Islet of Langerhans (tissue), 1 donor: ENCODE measurements around the gene TEAD1.

Source experiments
- FAIRE-seq: peaks from one replicate; lab custom pipeline; 2011; peaks lifted over from hg19 to GRCh38; lab: Jason Lieb, UNC

The TEAD1 gene

DNA sequence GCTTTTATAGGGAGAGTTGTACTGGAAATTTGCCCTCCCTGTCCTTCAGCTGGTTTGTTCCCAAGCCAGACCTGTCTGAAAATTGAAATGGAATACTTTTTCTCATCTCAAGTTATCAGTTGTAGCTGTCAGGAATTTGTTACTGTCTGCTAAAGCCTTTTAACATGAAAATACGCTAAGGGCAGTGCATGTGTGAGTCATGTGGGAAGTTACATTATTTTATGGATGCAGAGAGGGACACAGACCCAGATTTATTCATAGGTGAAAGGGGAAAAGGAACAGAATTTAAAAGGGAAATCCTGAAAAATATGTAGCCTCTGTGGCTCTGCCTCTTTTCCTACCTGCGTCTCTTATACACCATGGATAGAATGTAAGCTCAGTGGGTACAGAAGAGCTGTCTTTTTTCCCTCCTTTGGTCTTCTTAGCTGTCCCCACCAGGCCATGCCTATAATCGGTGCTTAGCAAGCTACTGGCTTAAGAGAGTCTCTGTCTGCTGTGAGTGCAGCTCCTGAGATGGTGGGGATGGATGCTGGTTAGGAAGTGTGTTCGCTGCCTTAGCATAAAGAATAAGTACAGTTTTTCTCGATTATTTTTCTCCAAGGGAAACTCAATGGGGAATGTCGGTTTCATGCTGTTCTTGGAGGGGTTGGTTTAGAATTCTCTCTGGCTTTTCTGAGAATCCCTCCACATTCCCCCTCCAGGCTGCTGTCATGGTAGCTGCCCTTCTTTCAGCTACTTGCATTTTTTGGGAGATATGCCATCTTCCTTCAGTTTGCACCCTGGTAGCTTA lies 166.8 kb downstream of the TEAD1 start:
- FAIRE-seq, result no peak

DNA sequence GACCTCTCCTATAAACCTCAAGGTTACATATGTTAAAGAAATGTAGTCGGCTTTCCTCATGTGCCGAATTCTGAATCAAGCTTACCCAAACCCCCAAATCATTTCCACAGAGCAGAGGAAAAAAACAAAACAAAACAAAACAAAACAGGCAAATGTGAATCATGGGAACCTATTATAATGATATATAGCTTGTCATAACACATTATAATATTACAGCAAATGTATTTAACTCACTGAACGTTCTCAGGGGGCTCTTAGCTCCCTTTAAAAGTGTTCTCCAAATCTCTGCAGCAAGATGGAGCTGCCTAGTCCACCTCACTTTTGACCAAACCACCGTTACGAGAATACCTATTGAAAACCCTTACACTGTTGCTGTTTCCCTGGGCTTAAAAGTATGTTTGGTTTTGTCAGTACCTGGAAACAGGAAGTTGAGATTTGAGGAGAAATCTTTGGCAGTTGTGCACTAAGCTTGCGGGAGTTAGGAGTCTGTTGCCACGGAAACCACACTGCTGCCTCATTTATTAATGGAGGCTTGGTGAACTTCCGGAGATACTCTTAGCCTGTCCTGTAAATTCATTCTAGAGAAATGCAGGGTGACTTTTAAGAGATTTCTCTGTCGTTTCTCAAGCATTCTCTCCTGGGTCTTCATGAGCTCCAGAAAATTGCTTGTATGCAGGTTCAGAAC lies 167.9 kb downstream of the TEAD1 start:
- FAIRE-seq, result no peak

DNA sequence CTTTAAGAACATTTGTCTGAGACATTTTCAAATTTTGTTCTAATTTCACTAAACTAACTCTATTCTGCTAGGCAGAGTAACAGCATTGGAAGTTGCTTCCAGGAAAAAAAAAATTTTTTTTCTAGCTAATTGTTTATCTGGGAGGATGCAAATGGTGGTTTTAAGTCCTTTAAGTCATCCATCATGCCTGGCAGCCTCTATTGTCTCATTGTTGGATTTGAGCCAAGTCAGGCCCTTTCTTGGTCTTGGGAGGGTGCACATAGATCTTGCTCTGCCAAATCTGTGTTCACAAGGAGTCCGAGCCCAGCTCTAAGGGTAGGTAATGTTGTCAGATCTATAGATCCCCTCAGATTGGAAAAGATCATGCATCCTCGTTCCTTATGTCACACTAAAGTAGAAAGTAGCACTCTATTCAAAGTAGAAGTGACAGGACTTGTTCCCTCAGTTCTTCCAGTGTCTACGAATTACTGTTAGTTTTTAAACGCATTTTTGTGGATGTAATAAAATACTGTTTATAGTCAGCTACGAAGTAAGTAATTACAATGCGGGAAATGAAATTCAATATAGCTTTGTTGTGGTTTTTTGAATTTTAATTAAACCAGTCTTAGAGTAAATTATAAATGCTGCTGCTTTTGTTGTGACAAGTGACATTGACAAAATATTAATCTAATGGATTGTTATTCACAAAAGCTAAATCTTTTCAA lies 168.9 kb downstream of the TEAD1 start:
- no peak for FAIRE-seq

DNA sequence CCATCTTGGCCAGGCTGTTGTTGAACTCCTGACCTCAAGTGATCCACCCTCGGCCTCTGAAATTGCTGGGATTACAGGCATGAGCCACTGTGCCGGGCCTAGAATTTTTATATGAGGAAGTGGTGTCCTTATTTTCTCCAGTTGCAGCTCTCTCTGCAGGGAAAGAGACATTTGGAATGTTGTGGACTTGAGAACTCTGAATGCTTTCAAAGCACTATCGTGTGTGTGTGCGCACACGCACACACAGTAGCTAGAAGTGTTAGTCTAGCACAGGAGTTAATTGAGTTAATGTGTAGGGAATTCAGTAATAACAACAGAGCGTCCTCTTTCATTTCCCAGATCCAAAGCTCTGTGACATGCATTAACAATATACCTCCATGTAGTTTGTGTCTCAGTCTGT lies 170.9 kb downstream of the TEAD1 start:
- FAIRE-seq, result no peak

DNA sequence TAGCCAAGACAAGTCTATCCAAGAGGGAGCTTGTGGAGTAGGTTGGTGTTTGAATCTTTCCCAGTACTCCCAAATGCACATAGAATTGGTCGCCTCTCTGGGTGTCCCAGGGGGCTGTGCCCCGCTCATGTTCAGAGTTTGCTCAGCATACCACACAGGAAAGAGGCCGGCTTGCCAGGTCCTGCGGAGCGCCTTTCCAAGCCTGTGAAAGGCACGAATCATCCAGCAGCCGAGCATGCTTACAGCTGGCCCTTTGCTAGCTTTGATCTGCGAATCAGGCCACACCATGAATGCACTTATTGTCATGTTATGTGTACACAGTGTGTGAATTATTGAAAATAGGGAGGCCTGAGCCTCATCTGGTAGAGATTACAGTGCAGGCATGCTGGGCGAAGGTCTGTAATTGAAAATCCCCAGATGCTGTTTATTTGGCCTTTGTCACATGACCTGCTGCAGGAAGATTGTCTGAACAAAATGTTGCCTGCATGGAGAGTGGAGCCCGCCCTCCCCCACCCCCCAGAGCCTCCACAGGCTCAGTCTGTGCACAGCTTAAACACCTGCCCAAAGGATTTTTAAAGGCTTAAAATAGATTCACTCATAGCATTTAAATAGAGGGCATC lies 171.6 kb downstream of the TEAD1 start:
- FAIRE-seq, result no peak

DNA sequence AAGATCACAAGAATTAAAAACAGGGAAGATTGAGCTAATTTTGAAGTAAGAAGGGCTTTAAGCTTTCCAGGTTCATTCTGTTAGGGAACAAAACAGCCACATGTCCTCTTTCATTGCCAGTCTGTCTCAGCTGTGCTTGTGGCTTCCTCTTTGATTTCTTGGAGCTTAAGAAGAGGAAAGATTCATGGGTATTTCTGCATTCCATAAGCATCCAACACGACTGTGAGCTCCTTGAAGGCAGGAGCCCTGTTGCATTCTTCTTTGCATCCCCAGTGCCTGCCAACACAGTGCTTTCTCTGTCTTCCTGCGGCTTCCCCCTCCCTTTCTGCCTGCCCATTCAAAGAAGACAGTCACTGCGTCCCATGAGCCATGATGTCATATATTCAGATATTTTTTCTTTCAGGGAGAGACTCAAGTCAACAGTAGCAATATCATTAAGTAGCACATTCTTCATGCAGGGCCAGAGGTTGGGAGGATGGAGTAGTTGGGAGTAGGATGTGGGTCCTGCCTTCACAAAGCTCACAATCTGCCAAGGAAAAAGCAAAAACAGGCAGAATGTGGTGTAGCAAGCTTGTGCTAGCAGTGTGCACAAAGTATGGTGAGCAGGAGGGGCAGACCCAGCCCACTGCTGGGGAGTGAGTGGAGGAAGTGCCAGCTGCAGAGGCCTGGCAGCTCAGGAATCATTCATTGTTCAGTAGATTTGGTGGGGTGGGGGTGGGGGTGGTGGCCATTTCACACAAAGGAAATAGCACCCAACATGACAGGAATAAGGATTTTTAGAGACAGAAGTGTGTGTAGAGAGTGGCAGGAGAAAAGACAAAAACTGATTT lies 172.8 kb downstream of the TEAD1 start:
- FAIRE-seq, result no peak

DNA sequence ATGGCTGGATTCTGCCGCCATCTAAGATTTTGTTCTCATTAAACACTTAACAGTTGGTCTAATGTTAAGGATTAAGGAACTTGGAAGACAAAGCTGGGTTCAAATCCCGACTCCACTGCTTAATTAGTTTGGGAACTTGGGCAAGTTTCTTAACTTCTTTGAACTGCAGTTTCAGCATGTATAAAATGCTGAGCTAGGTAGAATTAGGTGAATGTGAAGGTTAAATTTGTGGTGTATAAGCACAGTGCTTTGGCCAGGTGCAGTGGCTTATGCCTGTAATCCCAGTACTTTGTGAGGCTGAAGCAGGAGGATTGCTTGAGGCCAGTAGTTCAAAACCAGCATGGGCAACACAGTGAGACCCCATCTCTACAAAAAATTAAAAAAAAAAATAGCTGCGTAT lies 174.2 kb downstream of the TEAD1 start:
- FAIRE-seq, result no peak

DNA sequence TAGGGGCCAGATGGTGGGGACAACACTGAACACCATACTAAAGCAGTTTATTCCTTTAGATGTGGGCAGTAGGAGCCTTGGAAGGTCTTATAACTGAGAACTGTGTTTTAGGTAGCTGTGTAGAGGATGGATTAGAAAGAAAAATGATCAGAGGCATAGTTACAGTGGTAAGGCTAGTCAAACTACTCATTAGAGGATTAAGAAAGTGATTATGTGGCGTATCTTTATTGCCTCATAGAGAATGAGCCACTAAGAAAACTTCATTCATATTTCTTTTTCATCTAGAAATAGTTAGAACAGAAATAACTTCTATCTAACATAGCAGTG lies 179.1 kb downstream of the TEAD1 start:
- FAIRE-seq, result no peak

DNA sequence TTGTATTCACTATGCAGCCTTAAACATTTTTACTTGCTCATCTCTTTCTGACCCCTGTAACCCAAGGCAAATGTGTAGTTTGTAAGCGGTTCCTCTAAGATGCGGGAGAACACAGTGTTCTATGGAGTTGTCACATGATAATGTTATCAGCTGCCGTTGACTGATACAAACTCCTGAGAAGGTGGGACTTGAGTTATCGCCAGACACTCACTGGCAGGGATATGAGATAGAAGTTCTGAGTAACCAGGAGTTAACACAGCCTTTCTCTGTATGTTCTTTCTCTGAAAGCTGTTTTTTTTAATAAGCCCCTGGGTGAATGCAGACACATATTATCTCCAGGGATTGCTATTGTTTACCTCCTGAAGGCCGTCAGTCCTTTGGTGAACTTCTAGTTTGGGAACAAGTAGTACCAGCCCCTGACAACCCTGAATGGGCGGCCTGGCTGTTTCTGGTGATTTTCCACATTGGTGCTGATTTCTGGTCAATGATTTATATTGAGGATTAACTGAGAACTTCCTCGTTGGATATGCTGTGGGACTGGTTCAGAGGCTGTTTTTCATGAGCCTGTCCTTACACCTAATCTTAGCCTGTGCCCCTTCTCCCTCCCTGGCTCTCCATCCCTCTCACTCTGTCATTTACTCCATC lies 179.6 kb downstream of the TEAD1 start:
- FAIRE-seq, result peak; percentile 66

DNA sequence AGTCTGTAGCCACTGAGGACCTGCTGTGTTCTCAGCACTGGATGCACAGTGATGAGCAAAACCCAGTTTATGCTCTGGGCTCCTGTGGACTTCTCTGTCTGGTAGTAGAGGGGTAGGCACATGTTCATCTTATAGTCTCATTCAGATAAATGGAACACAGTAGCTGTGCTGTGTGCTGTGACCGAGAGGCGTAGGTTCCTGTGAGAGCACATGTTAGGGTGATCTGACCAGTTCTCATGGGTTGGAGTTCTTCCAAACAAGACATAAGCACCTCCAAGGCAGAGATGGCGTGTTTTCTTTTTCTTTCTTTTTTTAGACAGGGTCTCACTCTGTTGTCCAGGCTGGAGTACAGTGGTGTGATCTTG lies 180.1 kb downstream of the TEAD1 start:
- no peak for FAIRE-seq

DNA sequence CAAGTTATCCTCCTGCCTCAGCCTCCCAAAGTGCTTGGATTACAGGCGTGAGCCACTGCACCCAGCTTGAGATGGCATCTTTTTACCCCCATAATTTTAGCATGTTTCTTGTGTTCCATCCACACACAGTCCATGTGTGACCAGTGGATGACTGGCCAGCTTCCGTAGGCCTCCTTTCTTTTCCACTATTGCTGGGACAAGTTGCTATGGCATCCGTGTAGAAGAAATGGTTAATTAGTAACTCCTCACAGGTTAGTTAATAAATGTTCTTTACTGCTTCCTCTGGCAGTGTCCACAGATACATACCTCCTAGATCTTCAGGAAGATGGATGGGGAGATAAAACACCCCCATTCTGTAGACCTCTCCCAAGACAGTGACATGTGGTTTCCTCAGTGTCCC lies 180.6 kb downstream of the TEAD1 start:
- FAIRE-seq, result peak; percentile 75

DNA sequence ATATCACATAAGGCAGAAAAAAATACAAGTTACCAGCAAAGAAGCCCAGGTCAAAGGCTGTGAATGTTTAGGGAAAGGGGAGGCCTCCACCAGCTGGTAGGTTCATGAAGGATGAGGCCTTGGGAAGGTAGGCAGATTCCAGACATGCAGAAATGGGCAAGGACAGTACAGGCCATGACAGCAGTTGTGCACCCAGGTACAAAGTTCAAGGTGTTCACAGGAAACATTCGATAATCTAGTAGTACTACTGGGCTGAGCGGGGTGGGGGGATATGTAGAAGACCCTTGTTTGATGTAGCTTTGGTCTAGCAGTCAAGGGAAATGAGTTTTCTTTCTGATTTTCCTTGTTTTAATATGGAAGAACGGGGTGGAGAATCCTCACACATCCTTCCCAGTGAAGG lies 182.1 kb downstream of the TEAD1 start:
- FAIRE-seq, result no peak

DNA sequence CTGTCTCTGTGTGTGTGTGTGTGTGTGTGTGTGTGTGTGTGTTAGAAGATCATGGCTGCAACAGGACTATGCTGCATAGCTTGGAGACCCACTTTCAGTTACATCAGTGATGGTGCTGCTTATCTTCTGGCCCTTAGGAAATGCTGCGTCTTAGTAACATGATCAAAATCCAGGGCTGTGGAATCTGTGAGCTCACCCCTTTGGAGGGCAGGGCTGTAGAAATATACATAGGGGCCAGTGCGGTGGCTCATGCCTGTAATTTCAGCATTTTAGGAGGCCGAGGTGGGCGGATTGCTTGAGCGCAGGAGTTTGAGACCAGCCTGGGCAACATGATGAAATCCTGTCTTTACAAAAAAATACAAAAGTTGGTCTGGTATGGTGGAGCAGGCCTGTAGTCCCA lies 183.4 kb downstream of the TEAD1 start:
- FAIRE-seq, result no peak

DNA sequence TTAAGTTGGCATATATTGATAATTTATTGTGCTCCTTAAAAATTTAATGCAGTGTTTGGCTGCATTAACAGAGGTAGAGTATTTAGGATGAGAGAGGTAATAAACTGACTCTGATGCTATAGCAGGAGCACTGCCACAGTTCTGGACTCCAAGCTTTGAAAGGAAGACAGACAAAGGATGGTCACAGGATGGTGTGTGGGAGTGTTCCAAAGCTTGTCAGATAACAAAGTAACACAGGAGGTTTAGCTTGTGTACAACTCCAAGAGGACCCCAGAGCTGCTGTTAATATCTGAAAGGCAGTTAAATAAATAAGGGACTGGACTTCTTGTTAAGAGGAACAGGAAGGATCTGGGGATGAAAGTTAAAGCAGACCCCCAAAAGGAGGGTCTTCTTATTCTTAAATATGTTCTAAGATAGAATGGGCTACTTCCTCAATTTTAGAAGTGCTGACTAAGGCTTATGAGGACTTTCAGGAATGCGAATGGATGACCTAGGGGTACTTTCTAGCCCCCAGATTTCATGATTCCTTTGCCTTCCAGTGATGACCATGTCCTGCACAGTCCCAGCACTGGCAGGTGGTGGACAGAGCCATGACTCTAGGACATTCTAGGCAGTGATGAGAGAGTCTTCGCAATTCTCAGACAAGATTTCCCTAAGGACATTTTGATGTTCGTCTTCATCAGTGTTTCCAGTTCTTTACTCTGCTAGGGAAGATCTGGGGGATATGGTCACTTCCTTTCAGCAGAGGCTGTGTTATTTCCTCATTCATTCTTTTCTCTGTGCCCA lies 185.8 kb downstream of the TEAD1 start:
- FAIRE-seq, result no peak

DNA sequence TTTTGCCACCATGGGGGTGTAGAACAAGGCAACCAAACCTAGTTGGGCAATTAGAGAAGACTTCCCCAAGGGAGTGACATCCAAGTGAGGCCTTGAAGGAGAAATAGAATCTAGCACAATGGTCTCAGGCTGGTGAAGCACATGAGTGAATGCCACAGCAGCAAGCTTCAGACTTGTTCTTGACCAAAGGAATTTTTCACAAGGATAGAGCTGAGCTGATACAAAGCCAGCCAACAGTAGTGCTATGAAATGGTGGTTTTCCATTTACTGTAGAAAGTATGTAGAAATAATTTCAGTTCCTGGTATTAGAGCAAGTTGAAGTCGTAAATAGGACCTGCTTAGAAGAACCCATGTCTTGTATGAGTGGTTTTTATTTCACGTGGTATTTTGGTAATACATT lies 186.6 kb downstream of the TEAD1 start:
- FAIRE-seq, result no peak

DNA sequence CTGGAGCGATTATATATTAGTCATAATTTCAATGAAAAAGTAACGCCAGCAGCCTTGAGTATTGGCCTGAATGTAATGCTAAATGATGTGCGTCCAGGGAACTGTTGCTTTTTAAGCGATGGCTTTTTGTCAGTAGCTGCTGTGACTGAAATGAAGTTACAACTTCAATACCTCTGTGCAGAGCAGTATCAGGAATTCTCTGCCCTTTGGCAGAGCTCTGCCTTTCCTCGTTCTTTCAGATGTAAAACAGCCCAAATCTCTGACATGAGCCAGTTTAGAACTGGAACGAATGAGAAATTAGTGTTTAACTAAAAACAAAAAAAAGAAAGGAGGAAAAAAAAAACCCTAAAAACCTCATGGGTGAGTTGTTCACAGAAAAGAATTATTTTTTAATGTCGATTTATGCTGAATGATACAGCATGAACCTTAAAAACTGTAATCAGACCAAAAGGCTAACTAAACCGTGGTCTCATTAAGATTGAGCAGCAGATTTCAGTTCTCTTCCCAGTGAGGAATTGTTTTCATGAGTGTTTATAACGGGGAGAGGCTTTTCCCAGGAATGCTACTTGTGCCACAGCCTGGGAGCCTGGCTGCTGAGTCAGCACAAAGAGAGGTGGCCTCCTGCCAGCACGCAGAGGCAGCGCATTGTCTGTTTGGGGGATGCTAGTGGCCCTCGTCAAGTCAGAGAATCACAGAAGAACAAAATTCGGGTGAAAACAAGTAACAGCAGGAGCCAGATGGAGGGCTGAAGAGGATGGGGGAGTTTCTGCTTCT lies 188.7 kb downstream of the TEAD1 start:
- FAIRE-seq, result peak; percentile 49

DNA sequence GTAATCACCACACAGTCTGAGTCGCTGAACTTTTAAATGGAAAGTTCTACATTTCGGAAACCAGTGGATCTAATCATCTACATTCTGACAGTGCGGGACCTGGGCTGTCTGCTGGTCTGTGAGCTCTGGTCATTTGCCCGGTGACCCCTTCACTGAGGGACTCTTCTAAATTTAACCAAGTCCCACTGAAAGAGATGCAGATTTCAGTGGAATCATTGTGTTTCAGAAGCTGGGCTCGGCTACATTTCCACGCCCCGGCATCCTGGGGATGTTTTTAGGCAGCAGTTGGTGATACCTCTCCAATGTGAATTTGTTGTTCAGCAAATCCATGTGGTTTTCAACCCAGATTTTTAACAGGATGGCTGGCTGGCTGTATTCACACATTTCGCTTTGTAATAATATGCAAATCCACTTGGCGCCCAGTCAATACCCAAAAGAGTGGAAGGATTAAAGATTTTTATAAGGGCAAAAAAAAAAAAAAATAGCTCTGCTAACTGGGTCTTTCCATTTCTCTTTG lies 189.4 kb downstream of the TEAD1 start:
- FAIRE-seq, result no peak

DNA sequence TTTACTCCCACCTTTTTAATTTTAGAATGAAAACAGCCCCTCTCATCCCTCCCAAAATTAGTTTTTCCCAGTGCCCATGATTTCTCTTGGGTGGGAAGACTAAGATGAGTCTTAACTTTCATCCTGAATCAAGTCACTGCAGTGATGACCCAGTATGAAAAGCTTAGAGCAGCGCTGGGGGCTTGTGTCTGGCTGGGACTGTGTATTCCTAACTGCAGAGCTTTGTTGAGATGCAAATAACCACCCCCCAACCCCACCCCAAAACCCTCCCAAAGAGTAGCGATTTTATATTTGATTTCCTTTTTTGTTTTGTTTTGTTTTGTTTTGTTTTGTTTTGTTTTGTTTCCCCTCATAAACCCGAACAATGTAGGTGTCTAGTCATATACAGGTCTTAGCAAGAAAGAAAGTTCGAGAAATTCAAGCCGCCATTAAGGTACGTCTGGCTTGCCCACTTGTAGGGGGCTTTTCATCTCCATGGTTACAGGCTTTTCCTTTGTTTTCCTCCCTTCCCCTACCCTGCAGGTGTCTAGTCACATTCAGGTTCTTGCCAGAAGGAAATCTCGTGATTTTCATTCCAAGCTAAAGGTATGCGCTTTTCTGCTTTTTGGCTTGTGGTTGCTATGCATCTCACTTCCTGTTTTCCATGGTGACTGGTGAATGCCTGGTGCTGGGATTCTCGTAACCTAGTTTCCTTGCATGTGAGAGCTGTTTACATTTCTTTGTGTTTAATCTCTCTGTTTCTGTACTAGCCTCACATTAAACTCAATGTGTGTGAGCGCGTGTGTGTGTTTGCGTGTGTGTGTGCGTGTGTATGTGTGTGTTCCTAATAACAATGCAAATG lies 190.3 kb downstream of the TEAD1 start:
- FAIRE-seq, result peak; percentile 99
